Activated CD4-positive, alpha-beta T cell treated with anti-CD3 and anti-CD28 coated beads for 36 hours (primary cell): ENCODE results near the gene FOS. TPM values are rescaled to one million over a fixed set of nuclear protein-coding genes. Genes with fewer than 3 reads are reported as not detected.

Source experiments
- total RNA-seq, 2 experiments: library from RNA; stranded (reverse); gene quantifications; one replicate each; pipeline ENCODE4 v1.2.3, GENCODE V29; 2021

FOS gene
- total RNA-seq, 2 experiments from 2014 or later = 16.0 to 21.1 TPM

Other genes starting within 250 kb of the FOS start
- 10 to 100 TPM; 28.1 to 30.8 TPM for gene MLH3, start 227.4 kb upstream of the FOS start, total RNA-seq
- gene ACYP1, start 214.8 kb upstream of the FOS start, total RNA-seq = 10 to 100 TPM; 37.0 to 40.2 TPM
- gene ZC2HC1C, start 209.2 kb upstream of the FOS start, total RNA-seq = 1 to 10 TPM; 1.2 to 1.3 TPM
- gene NEK9, start 151.8 kb upstream of the FOS start, total RNA-seq = 10 to 100 TPM; 45.2 to 58.7 TPM
- 100 to 1,000 TPM; 179 to 253 TPM for gene TMED10, start 102.2 kb upstream of the FOS start, total RNA-seq
- gene JDP2, start 149.2 kb downstream of the FOS start, total RNA-seq = 1 to 10 TPM; 2.4 to 2.6 TPM
- gene BATF, start 243.6 kb downstream of the FOS start, total RNA-seq = 100 to 1,000 TPM; 165 to 187 TPM